HFF-Myc (cell line): ENCODE data around the gene CDK9.

ENCODE experiments used
- DNase-seq: peaks from one replicate; pipeline ENCODE4 v3.0.0-alpha.2; 2011; ENCODE audit warnings: low read depth; ENCODE audit errors: extremely low read depth
- H3K4me3 ChIP-seq: replicated peaks from 2 replicates; pipeline ENCODE4 v1.5.1; 2011; ENCODE audit warnings: low read depth, mild to moderate bottlenecking, control low read depth, low read length
- TF ChIP-seq, protein P1 (sequence below): IDR thresholded peaks from 2 replicates; pipeline ENCODE4 v1.5.1; 2012; ENCODE audit warnings: mild to moderate bottlenecking, low read depth, low read length, control low read depth; ENCODE audit errors: missing control alignments

CDK9 gene

DNA sequence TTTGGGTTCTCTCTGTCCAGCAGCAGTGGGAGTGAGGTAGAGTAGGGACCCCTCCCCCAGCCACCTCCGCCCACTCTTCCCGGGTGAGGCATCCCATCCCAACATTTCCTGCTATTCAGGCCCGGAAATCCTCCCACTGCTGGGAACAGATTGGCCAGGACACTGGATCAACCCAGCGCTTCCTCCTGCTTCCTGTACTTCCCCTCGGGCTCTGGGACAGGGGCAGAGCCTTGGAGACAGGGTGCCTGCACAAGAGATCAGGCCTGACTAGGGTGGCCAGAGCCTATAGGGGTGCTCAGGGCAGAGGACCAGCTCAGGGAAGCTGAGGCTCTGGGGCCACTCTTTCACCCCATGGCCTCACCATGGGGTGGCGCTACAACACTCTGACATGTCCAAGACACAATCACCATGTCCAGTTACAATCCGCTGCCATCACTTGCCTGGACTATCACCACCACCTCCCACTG, 21.9 kb upstream of the CDK9 start:
- TF ChIP-seq, protein P1, sequence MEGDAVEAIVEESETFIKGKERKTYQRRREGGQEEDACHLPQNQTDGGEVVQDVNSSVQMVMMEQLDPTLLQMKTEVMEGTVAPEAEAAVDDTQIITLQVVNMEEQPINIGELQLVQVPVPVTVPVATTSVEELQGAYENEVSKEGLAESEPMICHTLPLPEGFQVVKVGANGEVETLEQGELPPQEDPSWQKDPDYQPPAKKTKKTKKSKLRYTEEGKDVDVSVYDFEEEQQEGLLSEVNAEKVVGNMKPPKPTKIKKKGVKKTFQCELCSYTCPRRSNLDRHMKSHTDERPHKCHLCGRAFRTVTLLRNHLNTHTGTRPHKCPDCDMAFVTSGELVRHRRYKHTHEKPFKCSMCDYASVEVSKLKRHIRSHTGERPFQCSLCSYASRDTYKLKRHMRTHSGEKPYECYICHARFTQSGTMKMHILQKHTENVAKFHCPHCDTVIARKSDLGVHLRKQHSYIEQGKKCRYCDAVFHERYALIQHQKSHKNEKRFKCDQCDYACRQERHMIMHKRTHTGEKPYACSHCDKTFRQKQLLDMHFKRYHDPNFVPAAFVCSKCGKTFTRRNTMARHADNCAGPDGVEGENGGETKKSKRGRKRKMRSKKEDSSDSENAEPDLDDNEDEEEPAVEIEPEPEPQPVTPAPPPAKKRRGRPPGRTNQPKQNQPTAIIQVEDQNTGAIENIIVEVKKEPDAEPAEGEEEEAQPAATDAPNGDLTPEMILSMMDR, result peak; percentile 44
- DNase-seq, result no peak
- H3K4me3 ChIP-seq, result no peak overlapping the region

DNA sequence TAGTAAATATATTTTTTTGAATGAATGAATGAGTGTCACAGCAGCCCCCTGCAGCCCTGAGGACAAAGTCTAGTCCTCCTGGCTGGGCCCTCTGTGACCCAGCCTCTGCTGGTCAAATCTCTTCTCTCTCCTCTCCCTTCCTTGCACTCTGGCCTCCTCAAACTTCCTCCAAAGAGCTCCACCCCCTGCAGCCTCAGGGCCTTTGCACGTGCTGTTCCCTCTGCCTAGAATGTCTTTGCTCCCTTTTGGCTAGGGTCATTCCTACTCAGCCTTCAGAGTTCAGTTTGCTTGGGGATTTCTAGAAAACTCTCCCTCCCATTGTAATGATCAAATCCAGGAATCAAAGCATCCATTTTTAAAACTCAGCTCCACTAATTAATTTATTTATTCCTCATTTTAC, 20.4 kb upstream of the CDK9 start:
- DNase-seq, result no peak
- H3K4me3 ChIP-seq, result no peak overlapping the region
- TF ChIP-seq, protein P1, result no peak

DNA sequence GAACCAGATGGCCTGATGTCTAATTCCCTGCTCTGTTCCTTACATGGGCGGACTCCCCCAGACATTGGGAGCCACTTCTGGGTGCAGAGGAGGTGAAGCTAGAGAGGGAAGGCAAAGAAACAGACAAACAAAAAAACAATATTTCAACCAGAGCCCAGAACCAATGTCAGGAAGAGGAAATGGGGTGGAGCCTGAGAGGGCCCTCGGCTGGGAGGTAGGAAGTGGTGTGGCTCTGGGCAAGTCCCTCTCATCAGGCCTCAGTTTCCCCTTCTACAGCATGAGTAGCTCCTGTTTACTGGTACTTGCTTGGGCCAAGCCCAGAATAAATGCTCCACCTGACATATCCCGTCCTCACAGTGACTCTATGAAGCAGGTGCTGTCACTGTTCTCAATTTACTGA, 18.4 kb upstream of the CDK9 start:
- no peak overlapping the region for H3K4me3 ChIP-seq
- DNase-seq, result no peak
- TF ChIP-seq, protein P1, result no peak

DNA sequence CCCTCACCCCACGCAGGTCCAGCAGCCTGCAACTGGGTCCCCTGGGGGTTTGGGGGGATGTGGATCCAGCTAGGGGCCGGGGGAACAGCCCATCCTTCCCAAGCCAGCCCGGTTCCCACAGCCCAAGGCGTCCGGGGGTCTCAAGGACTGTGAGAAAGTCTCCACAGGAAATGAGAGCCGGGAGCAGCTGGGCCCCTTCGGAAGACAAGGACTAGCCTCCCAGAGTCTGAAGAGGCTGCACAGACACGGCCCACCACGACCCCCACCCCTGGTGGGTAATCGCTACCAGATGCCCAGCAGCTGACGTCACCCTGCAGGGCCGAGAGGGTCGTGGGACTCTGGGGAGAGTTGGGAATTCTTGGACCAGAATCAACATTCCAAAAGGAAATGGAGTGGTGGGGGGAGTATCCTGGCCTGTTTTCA, 17.9 kb upstream of the CDK9 start:
- H3K4me3 ChIP-seq, result no peak overlapping the region
- DNase-seq, result no peak
- TF ChIP-seq, protein P1, result no peak

DNA sequence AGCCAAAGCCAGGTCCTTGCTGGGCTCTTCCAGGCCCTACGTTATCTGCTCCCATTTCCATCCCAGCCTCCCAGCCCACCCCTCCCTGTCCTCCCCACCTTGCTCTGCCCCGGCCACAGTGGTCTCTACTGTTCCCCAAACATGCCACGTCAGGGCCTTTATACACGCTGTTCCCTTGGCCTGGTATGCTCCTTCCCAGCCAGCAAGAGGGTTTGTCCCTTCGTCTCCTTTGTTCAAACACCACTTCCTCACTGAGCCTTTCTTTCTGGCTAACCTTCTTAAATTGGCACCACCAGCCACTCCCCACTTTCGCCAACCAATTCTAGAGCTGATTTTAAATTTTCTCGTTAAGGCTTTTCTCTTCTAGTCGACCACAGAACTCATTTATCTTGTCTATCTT, 17.1 kb upstream of the CDK9 start:
- no peak for DNase-seq
- no peak overlapping the region for H3K4me3 ChIP-seq

DNA sequence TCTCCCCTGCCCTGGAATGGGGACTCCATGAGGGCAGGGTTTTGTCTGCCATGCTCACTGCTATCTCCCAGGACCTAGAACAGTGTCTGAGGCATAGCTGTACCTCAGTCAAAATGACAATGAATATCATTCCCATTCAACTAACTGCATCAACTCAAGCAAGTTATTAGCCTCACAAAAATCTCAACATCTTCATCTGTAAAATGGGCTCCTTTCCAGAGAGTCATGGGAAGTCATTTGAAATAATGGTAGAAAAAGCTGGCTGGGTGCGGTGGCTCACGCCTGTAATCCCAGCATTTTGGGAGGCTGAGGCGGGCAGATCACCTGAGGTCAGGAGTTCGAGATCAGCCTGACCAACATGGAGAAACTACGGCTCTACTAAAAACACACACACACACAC, 16.7 kb upstream of the CDK9 start:
- DNase-seq, result no peak
- no peak overlapping the region for H3K4me3 ChIP-seq
- TF ChIP-seq, protein P1, result no peak

More for the DNA sequence above, 17.1 kb upstream of the CDK9 start:
- TF ChIP-seq, protein P1, result no peak

DNA sequence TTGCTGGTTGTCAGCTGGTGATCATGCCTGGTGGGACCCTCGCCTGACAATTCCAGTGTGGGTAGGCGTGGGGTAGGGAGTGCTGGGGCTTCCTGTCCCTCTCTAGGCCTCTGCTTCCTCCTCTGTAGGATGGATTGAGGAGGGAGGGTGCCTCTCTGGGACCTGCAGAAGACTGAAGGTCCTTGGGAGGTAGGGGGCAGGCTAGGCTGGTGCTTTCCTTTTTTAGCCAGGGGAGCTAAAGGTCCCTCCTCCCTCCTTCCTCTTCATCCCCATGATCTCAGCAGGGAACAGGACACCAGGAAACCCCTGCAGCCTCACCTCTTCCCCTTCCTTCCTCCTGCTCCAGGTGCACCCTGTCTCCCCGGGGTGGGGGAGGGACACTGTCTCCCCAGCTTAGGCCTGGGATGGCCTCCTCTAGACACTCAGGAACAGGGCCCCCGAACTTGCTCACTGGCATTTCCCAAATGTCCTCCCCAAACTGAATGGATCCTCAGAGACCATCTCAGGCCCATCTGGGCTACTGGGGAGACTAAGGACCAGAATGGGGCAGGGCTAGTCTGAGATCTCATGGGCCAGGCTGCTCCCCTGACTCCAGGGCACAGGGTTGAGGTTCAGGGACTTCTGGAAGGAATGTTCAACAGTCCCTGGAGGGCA, 15.8 kb upstream of the CDK9 start:
- no peak overlapping the region for H3K4me3 ChIP-seq
- TF ChIP-seq, protein P1, result no peak
- no peak for DNase-seq
